Astrocyte of the spinal cord (primary cell): ENCODE measurements around the gene MAMDC2.
A peak's percentile ranks its signal among the peaks of the same experiment; 100 is the strongest.

Experiments
- DNase-seq: peaks from one replicate; pipeline ENCODE4 v3.0.0; 2011; ENCODE audit warnings: low read depth, low spot score
- H3K4me3 ChIP-seq: 2 replicates; pipeline ENCODE4 v1.5.1; 2011; ENCODE audit warnings: low read depth, mild to moderate bottlenecking, low read length, moderate library complexity
- in situ Hi-C: cut with HindIII; loops from 2 replicates; pipeline ENCODE4 v1.10.0; 2017; ENCODE audit warnings: low sequenced_read_pairs
- TF ChIP-seq, protein P1 (sequence below): IDR thresholded peaks from 2 replicates; pipeline ENCODE4 v1.5.1; 2012; ENCODE audit warnings: low read depth, mild to moderate bottlenecking, low read length, inconsistent platforms

MAMDC2 gene

DNA sequence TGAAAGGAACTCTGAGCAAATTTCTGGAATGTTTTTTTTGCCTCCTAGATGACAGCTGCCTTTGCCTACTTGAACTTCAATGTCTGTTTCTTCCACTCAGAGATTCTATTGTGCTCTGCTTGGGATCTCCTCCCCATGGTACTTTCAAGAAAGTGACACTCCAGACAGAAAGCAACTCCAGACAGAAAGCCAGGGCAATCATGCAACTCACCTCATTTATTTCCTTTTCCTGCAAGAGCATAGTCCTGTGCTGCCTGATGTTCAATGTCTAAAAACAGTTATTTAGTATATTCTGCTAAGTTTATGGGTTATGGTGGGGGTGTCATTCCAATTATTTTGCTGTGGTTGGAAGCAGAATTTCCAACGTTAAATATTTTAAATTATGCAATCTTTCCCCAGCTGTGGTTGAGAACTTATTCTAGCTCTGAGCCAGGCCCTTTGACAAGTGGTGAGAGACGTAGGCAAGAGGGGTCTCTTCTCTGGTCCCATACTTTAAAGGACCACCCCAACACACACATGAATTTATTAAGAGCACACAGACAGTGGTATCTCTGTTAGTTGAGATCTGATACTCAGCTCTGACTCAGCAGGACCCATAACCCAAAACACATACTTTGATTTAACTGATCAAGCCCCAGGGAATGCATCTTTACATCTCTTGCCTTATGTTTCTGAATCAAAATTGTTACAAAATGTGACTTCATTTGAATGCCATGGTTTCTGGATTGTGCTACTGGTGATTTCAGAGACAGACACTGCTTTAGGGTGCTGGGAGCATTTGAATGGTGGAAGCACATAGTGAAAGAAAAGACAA is 39.5 kb upstream of the MAMDC2 start:
- in situ Hi-C loops = no loop called here
- DNase-seq = peak; percentile 84

DNA sequence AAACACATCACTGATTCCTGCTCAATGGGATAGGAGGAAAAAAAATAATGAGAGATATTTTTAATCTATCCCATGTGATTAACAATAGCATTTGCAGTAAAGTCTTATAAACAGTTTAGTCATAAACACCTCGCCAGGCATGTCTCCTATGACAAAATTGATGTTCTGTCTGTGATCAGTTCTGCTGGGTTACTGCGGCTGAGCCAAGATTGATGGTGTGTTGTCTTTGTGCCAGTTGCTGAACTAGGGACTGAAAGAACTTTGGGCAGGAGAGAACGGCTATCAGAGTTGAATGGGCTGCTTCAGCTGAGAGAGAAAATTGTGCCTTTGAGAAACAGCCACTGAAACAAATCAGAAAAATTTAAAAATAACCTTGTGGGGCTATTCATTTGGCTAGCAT is 37.3 kb upstream of the MAMDC2 start:
- TF ChIP-seq, protein P1, sequence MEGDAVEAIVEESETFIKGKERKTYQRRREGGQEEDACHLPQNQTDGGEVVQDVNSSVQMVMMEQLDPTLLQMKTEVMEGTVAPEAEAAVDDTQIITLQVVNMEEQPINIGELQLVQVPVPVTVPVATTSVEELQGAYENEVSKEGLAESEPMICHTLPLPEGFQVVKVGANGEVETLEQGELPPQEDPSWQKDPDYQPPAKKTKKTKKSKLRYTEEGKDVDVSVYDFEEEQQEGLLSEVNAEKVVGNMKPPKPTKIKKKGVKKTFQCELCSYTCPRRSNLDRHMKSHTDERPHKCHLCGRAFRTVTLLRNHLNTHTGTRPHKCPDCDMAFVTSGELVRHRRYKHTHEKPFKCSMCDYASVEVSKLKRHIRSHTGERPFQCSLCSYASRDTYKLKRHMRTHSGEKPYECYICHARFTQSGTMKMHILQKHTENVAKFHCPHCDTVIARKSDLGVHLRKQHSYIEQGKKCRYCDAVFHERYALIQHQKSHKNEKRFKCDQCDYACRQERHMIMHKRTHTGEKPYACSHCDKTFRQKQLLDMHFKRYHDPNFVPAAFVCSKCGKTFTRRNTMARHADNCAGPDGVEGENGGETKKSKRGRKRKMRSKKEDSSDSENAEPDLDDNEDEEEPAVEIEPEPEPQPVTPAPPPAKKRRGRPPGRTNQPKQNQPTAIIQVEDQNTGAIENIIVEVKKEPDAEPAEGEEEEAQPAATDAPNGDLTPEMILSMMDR = no peak
- no peak for DNase-seq
- in situ Hi-C loops = no loop called here

More for the DNA sequence above, 39.5 kb upstream of the MAMDC2 start:
- no peak overlapping the region for H3K4me3 ChIP-seq
- TF ChIP-seq, protein P1 = no peak

DNA sequence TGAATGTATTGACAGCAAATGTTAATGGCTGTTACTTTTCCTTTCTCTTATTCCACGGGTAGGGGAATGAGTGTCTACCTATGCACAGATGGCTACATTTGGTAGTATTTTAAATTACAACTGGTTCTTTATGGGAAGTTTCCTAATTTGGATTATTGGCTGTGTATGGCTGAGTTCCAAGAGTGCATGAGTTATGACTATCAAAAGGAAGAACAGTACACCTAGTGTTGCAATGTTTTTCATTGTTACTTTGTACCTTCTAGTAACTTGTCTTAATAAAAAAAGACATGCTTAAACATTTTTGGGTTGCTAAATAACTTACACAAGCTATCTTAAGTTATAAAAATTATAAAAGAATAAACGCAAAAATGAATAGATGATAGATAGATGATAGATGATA is 35.8 kb upstream of the MAMDC2 start:
- in situ Hi-C loops = no loop called here
- TF ChIP-seq, protein P1 = no peak
- no peak overlapping the region for H3K4me3 ChIP-seq
- no peak for DNase-seq

More for the DNA sequence above, 37.3 kb upstream of the MAMDC2 start:
- no peak overlapping the region for H3K4me3 ChIP-seq

DNA sequence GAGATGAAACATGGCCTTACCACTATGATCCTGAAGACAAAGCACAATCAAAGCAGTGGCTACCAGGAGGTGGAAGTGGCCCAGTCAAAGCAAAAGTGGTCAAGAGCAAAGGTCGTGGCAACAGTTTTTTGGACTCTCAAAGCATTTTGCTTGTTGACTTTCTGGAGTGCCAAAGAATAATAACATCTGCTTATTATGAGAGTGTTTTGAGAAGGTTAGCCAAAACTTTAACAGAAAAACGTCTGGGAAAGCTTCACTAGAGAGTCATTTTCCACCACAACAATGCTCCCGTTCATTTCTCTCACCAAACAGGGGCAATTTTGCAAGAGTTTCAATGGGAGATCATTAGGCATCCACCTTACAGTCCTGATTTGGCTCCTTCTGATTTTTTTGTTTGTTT is 33.6 kb upstream of the MAMDC2 start:
- no peak for DNase-seq
- TF ChIP-seq, protein P1 = no peak
- no peak overlapping the region for H3K4me3 ChIP-seq
- in situ Hi-C loops = no loop called here

DNA sequence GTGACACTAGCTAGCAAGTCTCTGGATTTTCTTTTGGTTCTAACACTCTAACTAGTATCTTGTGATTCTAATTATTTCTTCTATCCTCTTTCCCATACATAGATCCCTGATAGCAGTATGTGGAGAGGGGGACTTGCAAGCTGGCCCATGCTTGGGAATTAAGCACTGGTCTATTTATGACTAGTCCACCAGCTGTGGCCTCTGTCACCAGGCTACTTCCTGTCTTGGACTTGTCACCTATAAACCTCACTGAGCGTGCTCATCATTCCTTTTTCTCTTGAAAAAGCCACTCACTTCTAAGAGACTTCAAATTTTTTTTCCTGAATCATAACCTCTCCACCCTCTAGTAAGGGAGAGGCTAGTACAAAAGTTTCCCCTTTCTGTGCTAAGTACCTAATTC is 32.3 kb upstream of the MAMDC2 start:
- H3K4me3 ChIP-seq = no peak overlapping the region
- in situ Hi-C loops = no loop called here
- TF ChIP-seq, protein P1 = no peak
- DNase-seq = no peak

DNA sequence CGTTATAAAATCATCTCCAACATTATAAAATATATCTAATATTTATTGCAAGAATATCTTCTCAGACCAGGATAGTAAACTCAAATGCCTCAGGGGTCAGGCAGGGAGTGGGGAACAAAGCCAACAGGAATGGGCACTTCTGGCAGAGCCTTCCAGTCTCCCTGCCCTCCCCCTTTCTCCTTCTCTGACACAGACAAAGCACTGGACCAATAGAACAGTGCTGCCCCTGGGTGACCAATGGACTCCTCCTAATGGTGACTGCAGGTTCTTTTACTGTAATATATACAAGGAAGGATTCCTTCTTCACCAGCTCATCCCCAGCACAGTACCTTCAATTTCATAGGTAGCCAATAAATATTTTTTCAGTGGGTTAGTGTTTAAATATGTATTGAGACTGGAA is 31.1 kb upstream of the MAMDC2 start:
- in situ Hi-C loops = no loop called here

More for the DNA sequence above, 31.1 kb upstream of the MAMDC2 start:
- no peak overlapping the region for H3K4me3 ChIP-seq
- TF ChIP-seq, protein P1 = no peak
- no peak for DNase-seq
